HG03097 (cell line): ENCODE measurements around the gene TRPV4.

Experiments used
- ATAC-seq: cut with Tn5 transposase; IDR thresholded peaks from one replicate; pipeline ENCODE4 v1.9.1; 2021; ENCODE audit not compliant: unreplicated experiment, low FRiP score

The TRPV4 gene

GRCh38 chr12:109810954-109811623 lies 22.1 kb downstream of the TRPV4 start:
- ATAC-seq: no peak

- ATAC-seq: no peak
Observed at GRCh38 chr12:109808876-109809646, 24.1 kb downstream of the TRPV4 start.

GRCh38 chr12:109807954-109808643 lies 25.1 kb downstream of the TRPV4 start:
- no peak for ATAC-seq

GRCh38 chr12:109804820-109805761 lies 28.1 kb downstream of the TRPV4 start:
- ATAC-seq: no peak

GRCh38 chr12:109803678-109804077 lies 29.5 kb downstream of the TRPV4 start:
- ATAC-seq: no peak

- no peak for ATAC-seq
Observed at GRCh38 chr12:109802828-109803227, 30.4 kb downstream of the TRPV4 start.

- no peak for ATAC-seq
Observed at GRCh38 chr12:109800536-109800935, 32.7 kb downstream of the TRPV4 start.

GRCh38 chr12:109798691-109799090 lies 34.5 kb downstream of the TRPV4 start:
- no peak for ATAC-seq

- no peak for ATAC-seq
Observed at GRCh38 chr12:109797905-109798669, 35.1 kb downstream of the TRPV4 start.

GRCh38 chr12:109796057-109796456 lies 37.1 kb downstream of the TRPV4 start:
- ATAC-seq: no peak

GRCh38 chr12:109795023-109795422 lies 38.2 kb downstream of the TRPV4 start:
- no peak for ATAC-seq

- no peak for ATAC-seq
Observed at GRCh38 chr12:109793826-109794501, 39.2 kb downstream of the TRPV4 start.

GRCh38 chr12:109793411-109793810 lies 39.8 kb downstream of the TRPV4 start:
- ATAC-seq: no peak

- ATAC-seq: no peak
Observed at GRCh38 chr12:109792992-109793391, 40.2 kb downstream of the TRPV4 start.

GRCh38 chr12:109789526-109790048 lies 43.6 kb downstream of the TRPV4 start:
- no peak for ATAC-seq

- ATAC-seq: no peak
Observed at GRCh38 chr12:109786799-109787198, 46.4 kb downstream of the TRPV4 start.

GRCh38 chr12:109785854-109786253 lies 47.3 kb downstream of the TRPV4 start:
- ATAC-seq: no peak

- no peak for ATAC-seq
Observed at GRCh38 chr12:109783965-109784244, 49.3 kb downstream of the TRPV4 start.
